Stimulated activated CD4-positive, alpha-beta T cell treated with anti-CD3 and anti-CD28 coated beads, Interleukin-4, amount 100 ng/mL, for 4 hours (primary cell): ENCODE data around the gene CYFIP2.
"Not testable (repeated sequence)": the region's sequence is repeated elsewhere in the genome, so short reads cannot be mapped to it uniquely, and the experiment has no call there.

Experiments
- DNase-seq, 2 experiments: peaks; one replicate each; pipeline ENCODE4 v3.0.0-alpha.2; 2020

The CYFIP2 gene

GRCh38 chr5:157415838-157416237 lies 149.9 kb downstream of the CYFIP2 start:
- DNase-seq: no peak

- not testable (repeated sequence) for DNase-seq
Measured at GRCh38 chr5:157419521-157419920, 153.6 kb downstream of the CYFIP2 start.

- DNase-seq: not testable (repeated sequence)
Measured at GRCh38 chr5:157429920-157430319, 164.0 kb downstream of the CYFIP2 start.

- DNase-seq: peak in 1 of 2 experiments; percentile 14
Measured at GRCh38 chr5:157431544-157432200, 165.7 kb downstream of the CYFIP2 start.

GRCh38 chr5:157434096-157434495 lies 168.2 kb downstream of the CYFIP2 start:
- DNase-seq: no peak

GRCh38 chr5:157443041-157443549 lies 177.2 kb downstream of the CYFIP2 start:
- no peak for DNase-seq

- no peak for DNase-seq
Measured at GRCh38 chr5:157444224-157444623, 178.3 kb downstream of the CYFIP2 start.
